ENCODE data around the gene LRG1.
"Not testable (repeated sequence)": the region's sequence is repeated elsewhere in the genome, so short reads cannot be mapped to it uniquely, and the experiment has no call there.

The LRG1 gene

DNA sequence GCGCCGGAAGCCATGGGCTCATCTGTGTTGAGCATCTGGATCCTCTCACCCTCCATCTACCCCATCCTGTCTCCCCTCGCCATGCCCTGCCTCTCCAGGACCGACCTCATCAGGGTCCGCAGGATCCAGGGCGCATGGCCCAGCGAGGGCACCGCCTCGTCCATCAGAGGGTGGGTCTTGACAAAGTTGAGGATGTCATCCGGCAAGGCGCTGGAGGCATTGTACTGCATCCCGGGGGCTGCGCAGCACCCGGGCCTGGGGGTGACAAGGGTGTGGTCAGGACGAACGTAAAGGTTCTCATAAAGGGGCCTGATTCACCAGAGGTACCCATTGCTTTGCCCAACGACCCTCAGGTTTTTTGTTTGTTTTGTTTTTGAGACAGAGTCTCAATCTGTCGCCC, 10.2 kb upstream of the LRG1 start:
- DNase-seq = no peak

DNA sequence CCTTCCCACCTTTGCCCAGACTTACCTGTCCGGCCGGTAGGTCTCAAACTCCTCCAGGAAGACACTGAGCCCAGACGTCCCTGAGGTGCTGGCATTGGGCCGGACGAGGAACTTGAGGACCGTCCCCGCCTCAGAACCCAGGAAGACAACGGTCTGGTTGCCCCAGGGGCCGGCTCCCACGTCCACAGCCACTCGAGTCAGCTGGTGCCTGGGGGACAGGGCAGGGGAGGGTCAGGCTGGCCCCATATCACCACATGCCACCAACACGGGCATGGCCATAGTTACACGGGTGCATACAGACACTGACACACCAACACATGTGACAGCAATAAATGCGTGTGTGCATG, 8.4 kb upstream of the LRG1 start:
- no peak for DNase-seq

DNA sequence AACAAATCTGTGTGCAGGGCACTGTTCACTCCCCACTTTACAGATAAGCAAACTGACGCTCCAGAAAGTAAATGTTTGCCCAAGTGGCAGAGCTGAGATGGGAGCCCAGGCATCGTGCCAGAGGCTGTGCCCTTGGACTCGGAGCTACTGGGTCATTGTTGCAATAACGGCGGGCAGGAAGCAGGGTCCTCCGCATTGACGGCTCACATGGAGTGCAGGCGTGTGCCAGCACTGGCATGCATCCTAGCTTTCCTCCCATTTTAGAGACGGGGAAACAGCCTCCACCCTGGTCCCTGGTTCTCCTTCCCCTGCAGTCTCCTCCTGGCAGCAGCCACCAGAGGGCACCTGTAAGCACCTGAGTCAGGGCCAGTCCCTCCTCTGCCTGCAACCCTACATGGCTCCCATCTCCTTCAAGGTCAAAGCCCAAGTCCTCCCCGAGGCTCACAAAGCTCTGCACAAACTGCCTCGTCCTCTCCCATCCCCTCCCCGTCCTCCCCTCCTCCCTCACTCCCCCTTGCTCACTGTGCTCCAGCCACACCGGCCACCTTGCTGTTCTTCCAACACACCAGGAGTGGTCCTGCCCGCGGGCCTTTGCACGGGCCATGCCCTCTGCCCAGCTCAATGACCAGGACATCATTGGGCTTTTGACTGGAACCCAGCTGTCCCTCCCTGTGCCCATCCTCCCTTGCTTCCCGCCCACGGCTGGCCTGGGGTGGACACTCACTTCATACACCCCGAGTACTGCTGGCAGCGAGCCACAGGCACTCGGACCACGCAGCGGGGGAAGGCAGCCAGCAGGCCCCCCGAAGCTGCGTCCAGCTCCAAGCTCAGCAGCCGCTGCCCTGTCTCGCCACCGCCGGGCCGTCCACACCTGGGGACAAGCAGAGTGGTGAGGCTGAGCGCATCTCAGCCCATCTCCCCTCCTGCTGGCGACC, 7.7 kb upstream of the LRG1 start:
- no peak for DNase-seq

DNA sequence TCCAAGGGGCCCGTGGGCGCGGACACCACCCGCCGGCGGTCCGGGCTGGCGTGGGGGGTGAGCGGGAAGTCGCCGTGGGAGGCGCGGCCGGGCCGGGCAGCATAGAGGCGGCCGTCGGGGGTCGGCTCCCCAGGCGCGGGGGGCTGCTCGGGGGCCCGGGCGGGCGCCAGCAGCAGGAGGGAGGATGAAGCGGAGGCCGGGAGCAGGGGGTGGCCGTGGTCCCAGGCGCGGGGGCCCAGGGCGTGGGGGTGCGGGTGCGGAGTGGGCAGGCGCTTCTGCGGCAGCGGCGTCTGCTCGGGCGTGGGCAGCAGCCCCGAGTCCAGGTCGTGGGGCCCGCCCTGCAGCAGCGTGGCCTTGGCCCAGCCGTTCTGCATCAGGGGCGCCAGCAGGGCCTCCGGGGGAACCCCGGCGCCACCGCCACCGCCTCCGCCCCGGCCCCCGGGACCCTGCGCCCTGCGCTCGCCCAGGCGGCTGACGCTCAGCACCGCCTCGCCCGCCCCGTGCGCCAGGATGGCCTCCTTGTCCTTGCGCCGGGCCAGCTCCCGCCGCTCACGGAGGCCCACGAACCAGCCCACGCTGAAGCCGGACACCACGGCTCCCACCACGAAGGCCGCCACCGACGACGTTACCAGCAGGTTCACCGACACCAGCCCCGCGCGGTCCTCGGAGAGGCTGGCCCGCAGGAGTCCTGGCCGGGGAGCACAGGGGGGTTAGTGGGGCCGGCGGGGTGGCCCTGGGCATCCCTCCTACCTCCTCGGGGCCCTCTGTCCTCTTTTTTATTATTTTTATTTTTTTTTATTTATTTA, 4.2 kb upstream of the LRG1 start:
- DNase-seq = no peak

DNA sequence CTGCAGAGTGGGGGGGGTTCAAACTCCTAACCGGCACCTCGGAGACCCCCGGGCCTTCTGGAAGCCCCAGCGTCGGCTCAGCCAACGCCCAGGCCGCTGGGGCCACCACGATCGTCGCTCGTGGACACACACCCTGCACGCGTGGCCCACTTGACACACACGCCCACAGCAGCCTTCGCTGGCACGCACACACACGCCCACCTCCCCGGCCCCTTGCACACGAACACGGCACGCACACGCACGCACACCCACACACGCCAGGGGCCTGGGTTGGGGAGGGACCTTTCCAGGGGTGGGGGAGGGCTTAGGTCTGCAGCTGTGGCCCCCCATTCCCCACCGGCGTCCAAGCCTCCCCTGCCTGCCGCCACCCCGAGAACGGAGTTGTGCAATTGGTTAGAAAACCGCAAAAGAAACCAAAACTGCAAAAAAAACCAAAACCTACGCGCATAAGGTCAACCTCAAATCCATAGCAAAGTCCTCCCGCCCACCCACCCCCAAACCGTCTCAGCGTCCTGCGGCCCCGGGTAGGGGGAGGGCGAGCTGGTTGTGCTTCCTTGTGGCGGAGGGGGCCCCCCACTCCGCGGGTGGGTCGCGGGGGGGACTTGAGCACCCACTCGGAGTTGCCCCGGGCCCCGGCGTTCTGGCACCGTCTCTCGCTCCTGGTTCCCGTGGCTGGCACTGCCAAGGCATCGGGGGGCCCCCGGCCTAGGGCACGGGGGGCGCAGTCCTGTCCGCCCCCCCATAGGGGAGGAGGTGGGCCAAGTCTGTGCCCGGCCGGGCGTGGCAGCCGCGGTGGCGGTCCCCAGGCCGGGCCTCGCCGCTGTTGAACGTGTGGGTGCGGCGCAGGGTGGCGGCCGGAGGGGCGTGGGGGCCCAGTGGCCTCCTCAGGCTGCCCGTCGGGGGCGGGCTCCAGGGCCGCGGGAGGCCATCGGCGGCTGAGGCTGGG, 3.3 kb upstream of the LRG1 start:
- DNase-seq = no peak

DNA sequence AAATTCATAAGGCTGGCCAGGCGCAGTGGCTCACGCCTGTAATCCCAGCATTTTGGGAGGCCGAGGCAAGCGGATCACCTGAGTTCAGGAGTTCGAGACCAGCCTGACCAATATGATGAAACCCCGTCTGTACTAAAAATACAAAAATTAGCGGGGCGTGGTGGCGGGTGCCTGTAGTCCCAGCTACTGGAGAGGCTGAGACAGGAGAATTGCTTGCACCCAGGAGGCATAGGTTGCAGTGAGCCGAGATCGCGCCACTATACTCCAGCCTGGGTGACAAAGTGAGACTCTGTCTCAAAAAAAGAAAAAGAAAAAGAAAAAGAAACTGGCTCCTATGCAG, 1.9 kb upstream of the LRG1 start:
- not testable (repeated sequence) for DNase-seq

DNA sequence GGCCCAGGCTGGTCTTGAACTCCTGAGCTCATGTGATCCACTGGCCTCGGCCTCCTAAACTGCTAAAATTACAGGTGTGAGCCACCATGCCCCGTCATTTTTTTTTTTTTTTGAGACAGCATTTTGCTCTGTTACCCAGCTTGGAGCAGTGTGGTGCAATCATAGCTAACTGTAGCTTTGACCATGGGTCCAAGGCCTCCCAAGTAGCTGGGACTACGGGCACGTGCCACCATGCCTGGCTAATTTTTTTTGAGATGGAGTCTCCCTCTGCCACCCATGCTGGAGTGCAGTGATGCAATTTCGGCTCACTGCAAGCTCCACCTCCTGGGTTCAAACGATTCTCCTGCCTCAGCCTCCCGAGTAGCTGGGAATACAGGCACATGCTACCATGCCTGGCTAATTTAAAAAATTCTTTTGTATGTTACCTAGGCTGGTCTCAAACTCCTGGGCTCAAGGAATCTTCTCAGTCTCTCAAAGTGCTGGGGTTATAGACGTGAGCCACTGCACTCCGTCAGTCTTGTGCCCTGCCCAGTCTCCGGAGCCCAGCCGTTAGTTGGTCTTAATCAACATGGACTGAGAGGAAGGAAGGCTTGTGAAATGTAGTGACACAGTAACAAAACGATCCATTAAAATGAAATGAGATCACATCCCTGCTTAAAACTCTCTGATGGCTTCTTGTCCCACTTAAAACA, 1.4 kb upstream of the LRG1 start:
- DNase-seq = no peak

DNA sequence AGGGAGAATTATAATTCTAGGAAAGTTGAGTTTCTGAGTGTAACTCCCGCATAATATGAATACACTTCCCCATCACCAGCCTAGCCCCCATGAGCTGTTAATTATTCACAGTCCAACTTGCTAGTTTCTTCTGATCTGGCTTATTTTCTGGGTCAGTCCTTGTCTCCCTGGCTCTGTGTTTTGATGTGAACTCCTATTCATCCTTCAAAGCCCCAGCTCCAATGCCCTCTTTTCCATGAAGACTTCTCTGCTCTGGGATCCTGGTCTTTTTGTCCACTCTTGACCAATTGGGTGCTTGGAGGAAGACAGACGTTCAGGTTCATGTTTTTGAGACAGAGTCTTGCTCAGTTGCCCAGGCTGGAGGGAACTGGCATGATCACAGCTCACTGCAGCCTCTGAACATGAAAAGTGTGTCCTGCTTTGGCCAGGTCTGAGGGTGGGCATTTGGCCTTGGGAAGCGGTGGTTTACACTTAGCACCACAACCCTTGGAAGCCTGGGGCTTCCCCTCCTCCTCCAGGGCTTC, 605 bp downstream of the LRG1 start:
- DNase-seq = no peak

DNA sequence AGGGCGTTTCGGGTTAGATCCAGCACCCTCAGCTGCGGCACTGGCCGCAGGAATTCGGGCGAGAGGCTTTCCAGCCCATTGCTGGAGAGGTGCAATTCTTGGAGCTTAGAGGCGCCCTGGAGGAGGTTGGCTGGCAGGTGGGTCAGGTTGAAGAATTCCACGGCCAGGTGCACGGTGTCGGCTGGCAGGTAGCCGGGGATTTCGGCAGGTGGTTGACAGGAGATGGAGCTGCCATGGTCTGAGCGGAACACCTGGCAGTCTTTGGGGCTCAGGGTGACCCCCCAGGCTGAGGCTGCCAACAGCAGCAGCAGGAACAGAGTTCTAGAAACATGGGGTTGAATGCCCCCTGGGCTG, 1.3 kb downstream of the LRG1 start:
- no peak for DNase-seq

DNA sequence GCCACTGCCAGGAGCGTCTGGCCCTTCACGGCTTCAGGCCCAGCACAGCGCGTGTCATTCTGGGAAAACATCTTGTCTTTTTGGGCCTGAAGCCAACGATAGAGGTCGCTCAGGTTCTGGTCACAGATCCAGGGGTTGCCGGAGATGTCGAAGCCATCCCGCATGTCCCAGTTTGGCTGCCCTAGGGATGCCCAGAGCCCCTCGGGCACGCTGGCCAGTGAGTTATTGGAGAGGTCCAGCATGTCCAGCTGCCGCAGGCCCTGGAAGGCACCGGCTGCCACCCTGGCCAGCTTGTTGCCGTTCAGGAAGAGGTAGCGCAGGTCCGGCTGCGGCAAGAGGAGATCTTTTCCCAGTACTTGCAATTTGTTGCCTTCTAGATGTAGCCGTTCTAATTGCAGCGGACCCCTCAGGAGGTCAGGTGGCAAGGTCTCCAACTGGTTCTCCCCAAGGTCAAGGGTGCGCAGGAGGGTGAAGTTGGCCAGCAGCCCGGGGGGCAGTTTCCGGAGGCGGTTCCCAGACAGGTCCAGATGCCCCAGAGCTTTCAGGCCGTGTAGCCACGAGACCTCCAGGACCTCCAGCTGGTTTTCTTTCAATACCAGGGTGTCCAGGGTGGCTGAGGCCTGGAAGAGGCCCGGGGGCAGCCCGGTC, 1.8 kb downstream of the LRG1 start:
- no peak for DNase-seq

DNA sequence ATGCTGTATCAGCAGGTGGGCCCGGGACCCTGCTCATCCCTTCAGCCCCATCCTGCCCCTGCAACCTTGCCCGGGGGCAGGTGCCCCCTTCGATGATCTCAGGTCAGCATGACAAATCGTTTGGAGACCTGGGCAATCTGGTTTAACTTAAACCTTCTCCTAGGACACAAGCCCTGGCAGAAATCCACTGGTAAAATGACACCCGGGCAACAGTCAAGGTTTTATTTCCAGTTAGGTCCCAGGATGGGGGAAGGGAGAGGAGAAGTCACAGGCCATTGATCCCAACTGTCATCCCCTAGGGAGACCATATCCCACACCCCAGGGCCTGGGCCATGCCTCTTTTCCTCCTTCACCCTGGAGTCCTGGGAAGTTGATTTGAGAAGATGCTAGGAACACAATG, 3.0 kb downstream of the LRG1 start:
- no peak for DNase-seq

DNA sequence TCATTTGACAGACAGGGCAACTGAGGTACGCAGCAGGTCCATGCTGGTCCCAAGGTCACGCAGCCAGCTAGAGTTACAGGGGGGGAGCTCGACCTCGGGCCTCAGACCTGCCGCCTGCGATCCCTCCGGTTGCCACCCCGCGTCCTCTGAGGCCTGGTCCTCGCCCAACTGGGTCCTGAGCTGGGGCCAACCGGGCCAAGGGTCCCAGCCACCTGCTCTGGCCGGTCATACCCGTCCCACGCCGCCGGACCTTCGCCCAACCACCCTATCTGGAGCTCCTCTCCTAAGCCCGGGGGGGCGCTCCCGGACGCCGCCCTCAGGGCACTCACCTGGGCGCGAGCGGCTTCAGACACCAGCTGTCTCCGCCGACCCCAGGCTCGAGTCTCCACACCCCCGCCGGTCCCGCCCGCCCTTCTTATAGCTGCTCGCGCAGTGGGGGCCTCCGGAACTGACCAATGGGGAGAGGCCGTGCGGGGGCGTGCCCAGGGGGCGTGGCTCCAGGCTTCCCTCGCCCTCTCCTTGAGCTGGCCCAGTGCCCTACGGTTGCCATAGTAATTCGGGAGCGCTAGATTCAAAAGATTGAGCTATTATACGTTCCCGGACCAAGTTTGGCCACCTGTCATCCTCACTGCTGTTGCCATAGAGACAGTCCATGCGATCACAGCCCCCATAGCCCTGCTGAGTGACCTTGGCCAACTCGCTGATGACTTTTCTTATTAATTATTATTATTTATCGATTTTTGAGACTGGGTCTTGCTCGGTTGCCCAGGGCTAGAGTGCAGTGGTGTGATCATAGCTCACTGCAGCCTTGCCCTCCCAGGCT, 4.8 kb downstream of the LRG1 start, which contains the start of gene PLIN5:
Gene PLIN5 (minus strand): TSS at position 389 of the 823 bp plus-strand sequence. CDS start 1,150 bp downstream, outside the sequence.
- peak; percentile 60 to 77 for DNase-seq

DNA sequence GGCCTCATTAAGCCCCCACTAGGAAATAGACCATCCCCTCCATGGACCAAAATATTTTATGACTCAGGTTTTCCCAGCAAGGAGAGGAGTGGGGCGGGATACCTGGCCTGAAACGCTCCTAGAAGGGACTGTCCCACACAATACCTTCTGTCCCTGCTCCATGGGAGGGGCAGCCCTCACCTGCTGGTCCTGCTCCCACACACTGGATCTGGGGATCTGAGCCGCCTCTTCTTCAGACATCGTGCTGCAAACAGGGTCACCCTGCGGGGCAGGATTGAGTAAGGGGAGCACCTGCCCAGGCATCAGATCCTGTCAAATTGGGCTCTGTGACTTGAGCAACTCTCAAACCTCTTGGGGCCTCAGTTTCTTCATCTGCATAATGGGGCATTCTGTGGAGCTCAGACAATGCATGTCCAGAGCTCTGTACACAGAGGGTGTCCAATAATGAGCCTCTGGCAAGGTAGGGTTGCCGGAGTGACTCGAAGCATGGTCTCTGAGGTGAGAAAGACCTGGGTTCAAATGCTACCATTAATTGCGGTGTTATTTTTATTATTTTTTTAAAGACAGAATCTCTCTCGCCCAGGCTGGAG, 5.9 kb downstream of the LRG1 start:
- no peak for DNase-seq

DNA sequence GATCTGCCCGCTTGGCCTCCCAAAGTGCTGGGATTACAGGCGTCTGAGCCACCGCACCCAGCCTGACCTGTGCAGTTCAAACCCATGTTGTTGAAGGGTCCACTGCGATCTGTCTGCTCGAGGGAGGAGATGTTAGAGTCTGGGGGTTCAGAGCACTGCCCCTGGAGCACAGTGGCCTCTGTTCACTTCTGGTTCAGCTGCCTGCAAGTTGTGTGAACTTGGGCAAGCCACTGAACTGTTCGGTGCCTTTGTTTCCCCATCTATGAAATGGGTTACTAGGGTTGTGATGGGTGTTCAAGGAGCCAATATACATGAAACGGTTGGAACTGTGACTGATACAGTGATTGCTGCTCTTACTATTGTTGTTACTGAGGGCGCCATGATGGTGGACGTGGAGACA, 6.5 kb downstream of the LRG1 start:
- no peak for DNase-seq

DNA sequence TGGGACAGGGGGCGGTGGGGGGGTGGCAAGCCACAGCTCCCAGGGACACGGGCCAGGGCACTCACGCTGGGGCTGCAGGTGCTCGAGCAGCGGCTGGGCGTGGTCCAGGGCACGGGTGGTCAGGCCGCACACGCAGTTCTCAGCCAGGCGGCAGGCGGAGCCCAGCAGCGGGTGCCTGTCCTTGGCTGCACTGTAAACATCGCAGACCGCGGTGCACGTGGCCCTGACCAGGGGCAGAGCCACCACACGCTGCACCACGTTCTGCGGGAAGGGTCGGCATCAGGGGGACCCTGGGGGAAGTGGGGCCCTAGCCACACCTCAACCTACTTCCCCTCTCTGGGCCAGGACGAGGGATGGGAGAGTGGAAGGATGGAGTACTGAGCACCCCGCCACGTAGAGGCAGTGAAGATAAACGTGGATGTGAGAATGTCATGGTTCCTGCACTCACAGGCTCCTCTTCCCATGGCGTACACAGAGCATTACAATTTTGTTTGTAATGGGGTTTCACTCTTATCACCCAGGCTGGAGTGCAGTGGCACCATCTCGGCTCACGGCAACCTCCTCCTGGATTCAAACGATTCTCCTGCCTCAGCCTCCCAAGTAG, 8.2 kb downstream of the LRG1 start:
- DNase-seq = no peak

DNA sequence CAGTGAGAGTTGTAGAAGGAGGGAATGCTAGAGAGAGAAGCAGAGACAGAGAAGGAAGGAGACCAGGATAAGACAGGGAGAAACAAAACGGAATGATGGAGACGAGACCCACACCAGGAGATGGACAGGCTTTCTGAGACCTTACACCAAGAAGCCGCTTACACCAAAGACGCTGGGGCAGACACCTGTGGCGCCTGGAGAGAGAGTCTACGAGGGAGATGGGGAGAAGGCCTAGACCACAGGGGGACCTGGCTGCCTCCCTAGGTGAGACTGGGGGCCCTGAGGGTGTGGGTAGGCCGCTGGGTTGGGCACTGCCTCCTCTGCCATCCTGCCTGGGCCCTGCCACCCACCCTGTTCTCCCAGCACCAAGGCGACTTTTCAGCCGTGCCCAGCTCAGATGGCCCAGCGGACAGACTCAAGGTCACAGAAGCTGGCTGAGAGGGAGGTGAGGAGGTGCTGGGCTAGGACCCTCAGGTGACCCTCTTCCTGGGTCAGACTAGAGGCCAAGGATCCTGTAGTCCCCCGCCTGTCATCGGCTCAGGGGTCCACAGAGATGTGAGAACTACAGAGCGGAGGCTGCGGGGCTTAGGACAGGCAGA, 9.8 kb downstream of the LRG1 start:
- no peak for DNase-seq

DNA sequence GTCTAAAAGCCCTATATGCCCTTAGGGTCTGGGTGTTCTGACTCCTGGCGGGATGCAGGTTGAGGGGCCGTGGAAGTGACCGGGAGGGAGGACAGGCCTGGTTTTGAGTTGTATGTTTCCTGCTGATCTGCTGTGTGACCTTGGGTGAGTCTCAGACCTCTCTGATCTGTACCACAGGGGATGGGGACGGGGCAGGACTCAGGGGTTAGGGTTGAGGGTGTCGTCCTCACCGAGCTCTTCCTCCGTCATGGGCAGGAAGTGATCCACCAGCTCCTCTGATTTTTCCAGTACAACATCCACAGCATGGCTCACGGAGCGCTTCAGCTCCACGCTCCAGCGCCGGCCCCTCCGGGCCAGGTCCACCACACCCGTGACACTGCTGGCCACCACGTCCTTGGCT, 11.0 kb downstream of the LRG1 start:
- DNase-seq = no peak

DNA sequence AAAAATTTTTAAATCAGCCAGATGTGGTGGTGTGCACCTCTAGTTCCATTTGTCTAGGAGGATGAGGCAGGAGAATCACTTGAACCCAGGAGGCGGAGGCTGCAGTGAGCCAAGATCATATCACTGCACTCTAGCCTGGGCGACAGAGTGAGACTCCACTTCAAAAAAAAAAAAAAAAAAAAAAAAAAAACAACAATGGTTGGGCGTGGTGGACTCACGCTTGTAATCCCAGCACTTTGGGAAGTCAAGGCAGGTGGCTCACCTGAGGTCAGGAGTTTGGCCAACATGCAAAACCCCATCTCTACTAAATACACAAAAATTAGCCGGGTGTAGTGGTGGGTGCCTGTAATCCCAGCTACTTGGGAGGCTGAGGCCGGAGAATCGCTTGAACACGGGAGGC, 12.5 kb downstream of the LRG1 start:
- DNase-seq = not testable (repeated sequence)

DNA sequence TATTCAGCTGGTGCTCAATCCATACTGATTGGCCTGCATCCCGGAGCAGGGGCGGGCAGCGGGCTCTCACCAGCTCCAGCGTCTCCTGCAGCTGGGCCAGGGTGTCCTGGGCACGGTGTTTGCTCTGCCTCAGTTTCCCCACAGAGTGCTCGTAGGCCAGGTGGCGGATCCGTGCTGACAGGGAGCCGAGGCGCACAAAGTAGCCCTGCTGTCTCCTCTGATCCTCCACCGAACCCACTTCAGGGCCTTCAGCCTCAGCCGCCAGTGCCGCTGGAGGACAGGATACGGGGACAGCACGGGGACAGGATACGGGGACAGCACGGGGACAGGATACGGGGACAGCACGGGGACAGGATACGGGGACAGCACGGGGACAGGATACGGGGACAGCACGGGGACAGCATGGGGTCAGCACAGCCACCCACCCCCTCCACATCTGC, 14.3 kb downstream of the LRG1 start:
- DNase-seq = no peak
